Activated naive CD4-positive, alpha-beta T cell treated with anti-CD3 and anti-CD28 coated beads, Interleukin-2, amount 10 ng/mL, durations not matched to agents 7 days and 5 days (primary cell): Measurements from ENCODE around the gene EEIG1.
A peak's percentile ranks its signal among the peaks of the same experiment; 100 is the strongest.

Source experiments
- CTCF ChIA-PET: fragments of 350-600 bp; sonication (Branson Sonifier 250); formaldehyde crosslinking; loops from one replicate; lab custom pipeline; 2021; ENCODE audit warnings: antibody characterized with exemption; lab: Charles Lee
- DNase-seq: peaks from one replicate; pipeline ENCODE4 v3.0.0-alpha.2; 2020
- H3K27ac Mint-ChIP-seq: one replicate; pipeline ENCODE4 v1.8.0; 2021; ENCODE audit warnings: mild to moderate bottlenecking, moderate library complexity, mixed read lengths
- H3K27me3 Mint-ChIP-seq: one replicate; pipeline ENCODE4 v1.8.0; 2021; ENCODE audit warnings: mild to moderate bottlenecking, mixed read lengths
- H3K36me3 Mint-ChIP-seq: one replicate; pipeline ENCODE4 v1.8.0; 2021; ENCODE audit warnings: mixed read lengths
- H3K4me1 Mint-ChIP-seq: one replicate; pipeline ENCODE4 v1.8.0; 2021; ENCODE audit warnings: mixed read lengths
- H3K4me3 Mint-ChIP-seq: one replicate; pipeline ENCODE4 v1.8.0; 2021; ENCODE audit warnings: mild to moderate bottlenecking, moderate library complexity, mixed read lengths
- H3K9me3 Mint-ChIP-seq: one replicate; pipeline ENCODE4 v1.8.0; 2021; ENCODE audit warnings: mixed read lengths

EEIG1 gene

GRCh38 chr9:127976498-127976897 lies 4.3 kb downstream of the EEIG1 start:
- Mint-ChIP-seq H3K36me3 (peaks cover 79% of the 10 kb centered on the region), H3K27me3 (no peaks in the 10 kb centered on the region), H3K4me1 (peaks cover 52% of the 10 kb centered on the region), H3K9me3 (no peaks in the 10 kb centered on the region), H3K4me3 (peak overlapping the region; percentile 82), H3K27ac (peak overlapping the region; percentile 90)
- peak; percentile 55 for DNase-seq
- CTCF ChIA-PET: interaction anchor here (1.8 to 19.7 kb wide), 4 partner anchors 21 to 57 kb away, joined by 3 to 159 read pairs (median 60); no protein-coding TSS in a partner anchor

- CTCF ChIA-PET: interaction anchor here (0.9 to 19.7 kb wide), 6 partner anchors 10 to 142 kb away, joined by 3 to 159 read pairs (median 23); no protein-coding TSS in a partner anchor
- DNase-seq: no peak
- H3K4me1 Mint-ChIP-seq: peaks cover 55% of the 10 kb centered on the region
- peak overlapping the region; percentile 90 for H3K27ac Mint-ChIP-seq
- H3K36me3 Mint-ChIP-seq: peaks cover 85% of the 10 kb centered on the region
- H3K27me3 Mint-ChIP-seq: no peaks in the 10 kb centered on the region
- H3K4me3 Mint-ChIP-seq: peak overlapping the region; percentile 82
- H3K9me3 Mint-ChIP-seq: no peaks in the 10 kb centered on the region
Measured at GRCh38 chr9:127975376-127976315, 5.1 kb downstream of the EEIG1 start.

GRCh38 chr9:127974769-127975261 lies 6.0 kb downstream of the EEIG1 start:
- DNase-seq: no peak
- Mint-ChIP-seq H3K27me3 (no peaks in the 10 kb centered on the region), H3K9me3 (no peaks in the 10 kb centered on the region), H3K27ac (peak overlapping the region; percentile 99), H3K36me3 (peaks cover 90% of the 10 kb centered on the region), H3K4me3 (peak overlapping the region; percentile 82), H3K4me1 (peaks cover 63% of the 10 kb centered on the region)
- CTCF ChIA-PET: interaction anchor here (0.6 to 19.7 kb wide), 7 partner anchors 10 to 85 kb away, joined by 3 to 159 read pairs (median 5); no protein-coding TSS in a partner anchor

- Mint-ChIP-seq H3K4me3 (peak overlapping the region; percentile 82), H3K4me1 (peaks cover 70% of the 10 kb centered on the region), H3K9me3 (no peaks in the 10 kb centered on the region), H3K36me3 (peaks cover 90% of the 10 kb centered on the region), H3K27ac (peak overlapping the region; percentile 99), H3K27me3 (no peaks in the 10 kb centered on the region)
- DNase-seq: no peak
- CTCF ChIA-PET: interaction anchor here (0.6 to 19.7 kb wide), 6 partner anchors 9 to 85 kb away, joined by 3 to 159 read pairs (median 23); no protein-coding TSS in a partner anchor
Measured at GRCh38 chr9:127974001-127974768, 6.6 kb downstream of the EEIG1 start.

GRCh38 chr9:127973169-127974000 lies 7.4 kb downstream of the EEIG1 start:
- CTCF ChIA-PET: interaction anchor here (1.0 to 19.7 kb wide), 6 partner anchors 8 to 60 kb away, joined by 3 to 159 read pairs (median 4); no protein-coding TSS in a partner anchor
- no peaks in the 10 kb centered on the region for H3K9me3 Mint-ChIP-seq
- DNase-seq: no peak
- H3K27me3 Mint-ChIP-seq: no peaks in the 10 kb centered on the region
- H3K4me1 Mint-ChIP-seq: peaks cover 78% of the 10 kb centered on the region
- peak overlapping the region; percentile 82 for H3K4me3 Mint-ChIP-seq
- H3K36me3 Mint-ChIP-seq: peaks cover 91% of the 10 kb centered on the region
- peak overlapping the region; percentile 99 for H3K27ac Mint-ChIP-seq

- Mint-ChIP-seq H3K36me3 (peaks cover 91% of the 10 kb centered on the region), H3K4me3 (peak overlapping the region; percentile 82), H3K27me3 (no peaks in the 10 kb centered on the region), H3K4me1 (peaks cover 88% of the 10 kb centered on the region), H3K9me3 (no peaks in the 10 kb centered on the region), H3K27ac (peak overlapping the region; percentile 99)
- CTCF ChIA-PET: interaction anchor here (1.0 to 19.7 kb wide), 4 partner anchors 9 to 61 kb away, joined by 3 to 159 read pairs (median 28); no protein-coding TSS in a partner anchor
- no peak for DNase-seq
Measured at GRCh38 chr9:127972236-127972871, 8.4 kb downstream of the EEIG1 start.

GRCh38 chr9:127971357-127972235 lies 9.2 kb downstream of the EEIG1 start:
- Mint-ChIP-seq H3K9me3 (no peaks in the 10 kb centered on the region), H3K27me3 (no peaks in the 10 kb centered on the region), H3K27ac (peak overlapping the region; percentile 99), H3K4me3 (peak overlapping the region; percentile 82), H3K36me3 (peaks cover 86% of the 10 kb centered on the region), H3K4me1 (peaks cover 94% of the 10 kb centered on the region)
- CTCF ChIA-PET: interaction anchor here (1.0 to 19.7 kb wide), 5 partner anchors 10 to 62 kb away, joined by 3 to 159 read pairs (median 3); no protein-coding TSS in a partner anchor
- DNase-seq: peak; percentile 54

- H3K27me3 Mint-ChIP-seq: no peaks in the 10 kb centered on the region
- H3K27ac Mint-ChIP-seq: peak overlapping the region; percentile 99
- H3K9me3 Mint-ChIP-seq: no peaks in the 10 kb centered on the region
- H3K4me3 Mint-ChIP-seq: peak overlapping the region; percentile 82
- DNase-seq: peak; percentile 83
- H3K4me1 Mint-ChIP-seq: peaks cover 94% of the 10 kb centered on the region
- CTCF ChIA-PET: interaction anchor here (0.7 to 19.7 kb wide), 8 partner anchors 8 to 63 kb away, joined by 3 to 159 read pairs (median 4); no protein-coding TSS in a partner anchor
- peaks cover 78% of the 10 kb centered on the region for H3K36me3 Mint-ChIP-seq
Measured at GRCh38 chr9:127970401-127971313, 10.1 kb downstream of the EEIG1 start.

- peak; percentile 21 for DNase-seq
- peak overlapping the region; percentile 82 for H3K4me3 Mint-ChIP-seq
- CTCF ChIA-PET: interaction anchor here (1.3 to 19.7 kb wide), 3 partner anchors 10 to 67 kb away, joined by 3 to 159 read pairs (median 4); no protein-coding TSS in a partner anchor
Measured at GRCh38 chr9:127968700-127969383, 11.9 kb downstream of the EEIG1 start.

GRCh38 chr9:127968042-127968441 lies 12.7 kb downstream of the EEIG1 start:
- no peak for DNase-seq
- Mint-ChIP-seq H3K9me3 (no peaks in the 10 kb centered on the region), H3K36me3 (peaks cover 75% of the 10 kb centered on the region), H3K27me3 (no peaks in the 10 kb centered on the region), H3K27ac (peak overlapping the region; percentile 99), H3K4me1 (peaks cover 99% of the 10 kb centered on the region), H3K4me3 (peak overlapping the region; percentile 82)
- CTCF ChIA-PET: interaction anchor here (0.6 to 19.7 kb wide), 5 partner anchors 11 to 68 kb away, joined by 3 to 159 read pairs (median 4); no protein-coding TSS in a partner anchor

More at GRCh38 chr9:127968700-127969383, 11.9 kb downstream of the EEIG1 start:
- Mint-ChIP-seq H3K36me3 (peaks cover 74% of the 10 kb centered on the region), H3K27me3 (no peaks in the 10 kb centered on the region), H3K9me3 (no peaks in the 10 kb centered on the region), H3K4me1 (peaks cover 95% of the 10 kb centered on the region), H3K27ac (peak overlapping the region; percentile 99)
